Measurements from ENCODE around the gene EXOC4. TPM values are rescaled to one million over a fixed set of nuclear protein-coding genes. Genes with fewer than 3 reads are reported as not detected.

Gene EXOC4
- total and polyA plus RNA-seq, 2 of the 8 experiments (the other 6 are each of a cell fraction or from before 2014, with no cell fraction given): 27.0 to 67.3 TPM

DNA sequence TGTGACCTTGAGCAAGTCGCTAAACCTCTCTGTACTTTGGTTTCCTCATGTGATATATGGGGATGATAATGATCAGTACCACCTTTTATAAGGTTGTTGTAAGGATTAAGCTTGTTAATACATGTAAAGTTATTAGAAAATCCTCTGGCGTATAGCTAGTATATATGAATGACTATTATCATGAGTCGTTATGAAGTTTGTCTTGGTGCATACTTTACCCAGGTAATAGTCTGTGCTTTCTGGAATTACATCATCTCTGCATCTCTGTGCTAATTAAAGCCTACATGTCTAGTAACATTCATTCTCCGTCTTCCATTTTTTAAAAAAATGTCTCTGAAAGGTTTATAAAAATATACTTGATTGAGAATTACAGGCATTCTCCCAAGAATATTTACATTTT, 524.8 kb downstream of the EXOC4 start:
- no peak overlapping the region for H2BK120ac ChIP-seq (replicated peaks; ENCODE audit: low read depth, low read length)
- WGBS, 2 experiments (ENCODE audit: extremely low coverage in 1 of 2, insufficient coverage in 1 of 2, insufficient read length in 1 of 2, insufficient replicate concordance in 2 of 2, low coverage in 1 of 2, low lambda C conversion rate in 2 of 2, missing lambda C conversion rate in 1 of 2): 93% methylated on average over 4 of the region's 4 CpGs; no CpG with 5 or more reads in 1 of the 2 experiments
- H2BK12ac ChIP-seq (ENCODE audit: low read depth, low read length): no peak overlapping the region
- H2AK5ac ChIP-seq (ENCODE audit: low read depth, low read length): no peak overlapping the region
- no peak overlapping the region for H2BK5ac ChIP-seq (ENCODE audit: low read depth, low read length)
- H3K79me1 ChIP-seq (ENCODE audit: low read depth, low read length): no peaks in the 10 kb centered on the region
- H3K27ac ChIP-seq (ENCODE audit: low read depth, low read length): no peak overlapping the region
- no peak overlapping the region for H3K23ac ChIP-seq (ENCODE audit: insufficient read length)
- H4K91ac ChIP-seq (replicated peaks; ENCODE audit: insufficient read length, low read length): no peak overlapping the region
- no peaks in the 10 kb centered on the region for H3K27me3 ChIP-seq (replicated peaks in 1 of 4; ENCODE audit: control insufficient read depth in 3 of 4, extremely low read depth in 1 of 4, insufficient read depth in 3 of 4, low read length in 3 of 4)
- H3K79me2 ChIP-seq (ENCODE audit: control insufficient read depth in 1 of 2, insufficient read depth in 2 of 2, low read length in 2 of 2): no peaks in the 10 kb centered on the region
- no peak overlapping the region for H2AFZ ChIP-seq (ENCODE audit: low read length)
- no peaks in the 10 kb centered on the region for H4K20me1 ChIP-seq (replicated peaks in 1 of 2; ENCODE audit: control insufficient read depth in 1 of 2, insufficient read depth in 2 of 2, low read length in 2 of 2)
- ChIA-PET CTCF (ENCODE audit: partially characterized antibody) (interaction anchor here (1.0 kb wide), 1 partner anchor 11 kb away, joined by 3 read pairs; no protein-coding TSS in a partner anchor), POLR2A (ENCODE audit: partially characterized antibody) (no interaction called here)
- H3K56ac ChIP-seq (replicated peaks; ENCODE audit: insufficient read length, low read depth, low read length): no peak overlapping the region
- no peak for DNase-seq (ENCODE audit: low read depth in 1 of 2, low spot score in 2 of 2)
- no peak overlapping the region for H3K4ac ChIP-seq (replicated peaks; ENCODE audit: insufficient read length, low read depth, low read length)
- H3K36me3 ChIP-seq (ENCODE audit: control insufficient read depth in 2 of 4, insufficient read depth in 4 of 4, low read length in 3 of 4): no peaks in the 10 kb centered on the region; a peak in 1 of 8 replicates
- H4K5ac ChIP-seq (ENCODE audit: insufficient read length, low read depth, low read length): no peak overlapping the region
- H3K14ac ChIP-seq (ENCODE audit: insufficient read length): no peak overlapping the region
- no peak overlapping the region for H4K8ac ChIP-seq (ENCODE audit: extremely low read depth, insufficient read depth, low read length)
- H2BK15ac ChIP-seq (ENCODE audit: low read length): no peak overlapping the region
- H3K4me3 ChIP-seq (ENCODE audit: extremely low read depth in 1 of 4, insufficient read depth in 2 of 4, low read depth in 3 of 4, low read length in 4 of 4): no peak overlapping the region
- no peak overlapping the region for H3K18ac ChIP-seq (ENCODE audit: extremely low read depth, low read length)
- H3K9me3 ChIP-seq (ENCODE audit: insufficient read depth in 2 of 2, low read depth in 1 of 2, low read length in 1 of 2): no peaks in the 10 kb centered on the region; a peak in 1 of 4 replicates
- no peak overlapping the region for H3K4me2 ChIP-seq (ENCODE audit: insufficient read depth in 1 of 2, low read depth in 2 of 2, low read length in 2 of 2)
- no peaks in the 10 kb centered on the region for H3K23me2 ChIP-seq (ENCODE audit: low read depth, low read length)
- H3K9ac ChIP-seq (replicated peaks in 1 of 4; ENCODE audit: extremely low read depth in 1 of 4, low read depth in 3 of 4, low read length in 3 of 4): no peak overlapping the region
- H2BK20ac ChIP-seq (ENCODE audit: low read length): no peak overlapping the region
- no peak for FAIRE-seq
- no peaks in the 10 kb centered on the region for H3K4me1 ChIP-seq (replicated peaks in 1 of 4; ENCODE audit: control insufficient read depth in 3 of 4, insufficient read depth in 4 of 4, low read length in 3 of 4)
- TF ChIP-seq JUN (IDR thresholded peaks at IDR 0.05; ENCODE audit: low read depth, low read length) (no peak), E2F6 (IDR thresholded peaks at IDR 0.05) (no peak), SP4 (IDR thresholded peaks at IDR 0.05; ENCODE audit: low read length) (no peak), ASH2L (IDR thresholded peaks at IDR 0.05; ENCODE audit: low read length) (no peak), SP2 (IDR thresholded peaks at IDR 0.05; ENCODE audit: low read length) (no peak), RXRA (IDR thresholded peaks at IDR 0.05; ENCODE audit: insufficient read depth, low read depth, low read length) (no peak), SAP30 (IDR thresholded peaks at IDR 0.05; ENCODE audit: insufficient read depth, insufficient replicate concordance, low read length) (no peak), CEBPB (IDR thresholded peaks at IDR 0.05; ENCODE audit: low read depth, low read length) (no peak), TBP (IDR thresholded peaks at IDR 0.05; ENCODE audit: low read depth, low read length) (no peak), CREB1 (IDR thresholded peaks at IDR 0.05) (no peak), BACH1 (IDR thresholded peaks at IDR 0.05; ENCODE audit: low read length) (no peak), SP1 (IDR thresholded peaks at IDR 0.05; ENCODE audit: low read depth, low read length) (no peak), SUZ12 (IDR thresholded peaks at IDR 0.05; ENCODE audit: low read length) (no peak), MAX (IDR thresholded peaks at IDR 0.05) (no peak), TAF1 (IDR thresholded peaks at IDR 0.05; ENCODE audit: low read depth, low read length) (no peak), SIN3A (conservative IDR thresholded peaks at IDR 0.05 in 1 of 2, IDR thresholded peaks at IDR 0.05 in 1 of 2; ENCODE audit: low read depth in 1 of 2, low read length in 2 of 2) (no peak)
